ENCODE results near the gene MIGA2. TPM values are rescaled to one million over a fixed set of nuclear protein-coding genes. Genes with fewer than 3 reads are reported as not detected.

Gene MIGA2
- total RNA-seq, 2 experiments from 2014 or later, result 53.2 to 56.9 TPM

GRCh38 chr9:129095170-129095667 is 58.8 kb downstream of the MIGA2 start:
- Histone ChIP-seq H3K27me3 (ENCODE audit: control insufficient read depth in 1 of 2, insufficient read depth in 2 of 2, low read length in 2 of 2) (no peaks in the 10 kb centered on the region), H3K27ac (ENCODE audit: low read depth in 1 of 2, low read length in 2 of 2) (no peak overlapping the region), H3K36me3 (ENCODE audit: insufficient read depth, low read length) (peaks cover 2% of the 10 kb centered on the region), H3K4me1 (ENCODE audit: insufficient read depth, low read length) (no peaks in the 10 kb centered on the region), H3K9me3 (ENCODE audit: control insufficient read depth in 1 of 2, insufficient read depth in 1 of 2, low read length in 2 of 2) (no peaks in the 10 kb centered on the region), H3K4me3 (ENCODE audit: low read length) (no peak overlapping the region)
- peaks cover 4% of the 10 kb centered on the region for H3K36me3 Mint-ChIP-seq (ENCODE audit: low read depth)
- ChIA-PET CTCF (no interaction called here), POLR2A (interaction anchor here (0.5 to 1.9 kb wide), 2 partner anchors 14 to 21 kb away, joined by 4 to 7 read pairs; partner anchors contain the start of gene DOLPP1)
- H3K4me1 Mint-ChIP-seq (ENCODE audit: low read depth), result no peaks in the 10 kb centered on the region
- DNase-seq (no peak), ATAC-seq (ENCODE audit: poor library complexity) (no peak)
- H3K4me3 Mint-ChIP-seq, result no peak overlapping the region
- no peak for TF ChIP-seq CTCF (IDR thresholded peaks at IDR 0.05)
- intact Hi-C loops (cut with DNase I, micrococcal nuclease), result no loop called here
- H3K27ac Mint-ChIP-seq, result no peak overlapping the region
- H3K9me3 Mint-ChIP-seq, result no peaks in the 10 kb centered on the region
- no peaks in the 10 kb centered on the region for H3K27me3 Mint-ChIP-seq

GRCh38 chr9:129095908-129096307 is 59.5 kb downstream of the MIGA2 start:
- ChIA-PET POLR2A (interaction anchor here (1.9 kb wide), 1 partner anchor 15 kb away, joined by 4 read pairs; the partner anchor contains the start of gene DOLPP1), CTCF (no interaction called here)
- intact Hi-C loops (cut with DNase I, micrococcal nuclease), result no loop called here
- Histone ChIP-seq H3K27ac (ENCODE audit: low read depth in 1 of 2, low read length in 2 of 2) (no peak overlapping the region), H3K4me1 (ENCODE audit: insufficient read depth, low read length) (no peaks in the 10 kb centered on the region), H3K9me3 (ENCODE audit: control insufficient read depth in 1 of 2, insufficient read depth in 1 of 2, low read length in 2 of 2) (no peaks in the 10 kb centered on the region), H3K27me3 (ENCODE audit: control insufficient read depth in 1 of 2, insufficient read depth in 2 of 2, low read length in 2 of 2) (no peaks in the 10 kb centered on the region), H3K4me3 (ENCODE audit: low read length) (no peak overlapping the region), H3K36me3 (ENCODE audit: insufficient read depth, low read length) (peaks cover 2% of the 10 kb centered on the region)
- H3K27ac Mint-ChIP-seq, result no peak overlapping the region
- H3K4me1 Mint-ChIP-seq (ENCODE audit: low read depth), result no peaks in the 10 kb centered on the region
- H3K36me3 Mint-ChIP-seq (ENCODE audit: low read depth), result no peaks in the 10 kb centered on the region
- no peak overlapping the region for H3K4me3 Mint-ChIP-seq
- no peaks in the 10 kb centered on the region for H3K9me3 Mint-ChIP-seq
- DNase-seq (no peak), ATAC-seq (ENCODE audit: poor library complexity) (no peak)
- H3K27me3 Mint-ChIP-seq, result no peaks in the 10 kb centered on the region
- no peak for TF ChIP-seq CTCF (IDR thresholded peaks at IDR 0.05)

DNA sequence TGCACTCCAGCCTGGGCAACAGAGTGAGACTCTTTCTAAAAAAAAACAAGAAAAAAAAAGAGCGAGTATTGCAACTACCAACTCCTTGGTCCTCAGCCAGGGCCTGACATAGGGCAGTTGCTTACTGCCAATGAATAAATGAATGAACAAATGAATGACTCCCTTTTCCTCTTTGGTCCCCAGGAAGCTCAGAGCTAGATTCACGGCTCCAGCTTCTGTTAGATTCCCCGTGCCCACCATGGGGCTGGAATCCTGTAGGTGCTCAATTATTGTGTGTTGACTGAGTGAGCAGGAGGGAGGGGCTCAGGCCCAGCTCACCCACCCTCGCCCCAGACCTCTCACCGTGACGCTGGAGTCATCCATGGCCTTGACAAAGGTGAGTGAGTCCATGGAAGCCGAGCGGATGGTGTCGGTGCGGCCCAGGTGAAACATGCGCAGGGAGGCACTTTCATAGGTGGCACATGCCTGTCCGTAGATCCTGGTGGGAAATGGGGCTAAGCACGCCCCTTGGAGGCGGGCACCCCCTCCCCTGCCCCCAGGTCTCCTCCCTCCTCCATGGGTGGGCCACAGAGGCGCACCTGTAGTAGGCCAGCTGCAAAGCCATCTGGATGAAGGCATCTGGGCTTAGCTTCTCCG is 61.4 kb downstream of the MIGA2 start:
- CTCF ChIA-PET, result no interaction called here
- Histone ChIP-seq H3K4me3 (ENCODE audit: low read length) (no peak overlapping the region), H3K4me1 (ENCODE audit: insufficient read depth, low read length) (no peaks in the 10 kb centered on the region), H3K9me3 (ENCODE audit: control insufficient read depth in 1 of 2, insufficient read depth in 1 of 2, low read length in 2 of 2) (no peaks in the 10 kb centered on the region), H3K36me3 (ENCODE audit: insufficient read depth, low read length) (peaks cover 2% of the 10 kb centered on the region), H3K27ac (ENCODE audit: low read depth in 1 of 2, low read length in 2 of 2) (no peak overlapping the region), H3K27me3 (ENCODE audit: control insufficient read depth in 1 of 2, insufficient read depth in 2 of 2, low read length in 2 of 2) (no peaks in the 10 kb centered on the region)
- no peak for ATAC-seq (ENCODE audit: poor library complexity)
- no peak for DNase-seq
- intact Hi-C loops (cut with DNase I, micrococcal nuclease), result no loop called here
- no peaks in the 10 kb centered on the region for H3K27me3 Mint-ChIP-seq
- no peaks in the 10 kb centered on the region for H3K4me1 Mint-ChIP-seq (ENCODE audit: low read depth)
- H3K4me3 Mint-ChIP-seq, result no peak overlapping the region
- H3K27ac Mint-ChIP-seq, result no peak overlapping the region
- H3K9me3 Mint-ChIP-seq, result no peaks in the 10 kb centered on the region
- H3K36me3 Mint-ChIP-seq (ENCODE audit: low read depth), result no peaks in the 10 kb centered on the region
- POLR2A ChIA-PET, result interaction anchor here (1.1 kb wide), 1 partner anchor 12 kb away, joined by 4 read pairs; no protein-coding TSS in a partner anchor
- no peak for TF ChIP-seq CTCF (IDR thresholded peaks at IDR 0.05)
